ENCODE measurements around the gene HNRNPA1.
A peak's percentile ranks its signal among the peaks of the same experiment; 100 is the strongest.
"Not testable (repeated sequence)": the region's sequence is repeated elsewhere in the genome, so short reads cannot be mapped to it uniquely, and the experiment has no call there.

Gene HNRNPA1

GRCh38 chr12:54259194-54260011, 21.1 kb upstream of the HNRNPA1 start:
- DNase-seq, result peak; percentile 80 to 86
- no peak for TF ChIP-seq GATA1 (IDR thresholded peaks at IDR 0.05; ENCODE audit: low read depth, low read length)
- TF ChIP-seq POLR2A (IDR thresholded peaks at IDR 0.05; ENCODE audit: low read length), result peak; percentile 43

GRCh38 chr12:54261815-54262402, 18.6 kb upstream of the HNRNPA1 start:
- DNase-seq, result no peak
- TF ChIP-seq POLR2A (IDR thresholded peaks at IDR 0.05; ENCODE audit: low read length), result no peak
- no peak for TF ChIP-seq GATA1 (IDR thresholded peaks at IDR 0.05; ENCODE audit: low read depth, low read length)

DNA sequence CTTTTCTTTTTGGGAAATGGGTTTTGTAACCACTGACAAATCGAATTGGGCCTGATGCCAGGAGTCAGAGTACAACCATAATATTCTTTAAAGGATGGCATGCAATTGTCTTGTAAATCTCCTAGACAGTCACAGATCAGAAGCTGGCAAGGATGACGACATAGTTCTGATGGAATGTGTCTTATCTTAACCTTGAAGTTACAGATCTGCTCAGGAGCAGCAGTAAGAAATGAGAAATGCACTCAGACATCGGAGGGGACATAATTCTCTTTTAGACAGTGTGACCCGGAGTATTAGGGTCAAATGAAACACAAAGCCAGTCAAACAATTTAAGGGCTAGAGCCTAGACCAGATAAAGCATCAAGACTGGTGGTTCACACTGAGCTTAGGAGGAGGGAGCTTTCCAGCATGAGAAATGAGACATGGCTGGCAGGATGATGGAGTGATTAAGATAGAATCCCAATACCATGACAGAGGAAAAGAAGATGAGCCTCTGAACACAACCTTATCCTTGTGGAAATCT, 18.1 kb upstream of the HNRNPA1 start:
- TF ChIP-seq POLR2A (IDR thresholded peaks at IDR 0.05; ENCODE audit: low read length), result no peak
- DNase-seq, result peak; percentile 64 to 69

DNA sequence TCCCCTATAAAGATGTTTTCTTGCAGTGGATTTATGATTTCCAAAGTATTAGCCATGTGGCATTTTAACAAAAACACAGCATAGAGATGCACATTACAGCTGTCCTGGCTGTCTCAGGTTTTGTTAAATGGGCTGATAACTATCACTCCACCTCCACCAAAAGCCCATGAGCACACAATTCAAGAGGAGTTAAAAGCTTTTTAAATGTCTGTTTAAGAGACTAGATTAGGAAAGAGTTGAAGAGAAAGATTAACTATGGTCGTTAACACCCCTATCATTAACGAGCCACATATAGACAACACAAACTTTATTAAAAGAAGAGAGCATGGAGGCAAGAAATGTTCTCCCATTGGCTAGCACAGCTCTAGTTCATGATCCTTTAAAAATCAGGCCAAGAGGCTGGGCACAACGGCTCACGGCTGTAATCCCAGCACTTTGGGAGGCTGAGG, 15.1 kb upstream of the HNRNPA1 start:
- DNase-seq, result no peak
- TF ChIP-seq POLR2A (IDR thresholded peaks at IDR 0.05; ENCODE audit: low read length), result no peak
- TF ChIP-seq GATA1 (IDR thresholded peaks at IDR 0.05; ENCODE audit: low read depth, low read length), result no peak

- TF ChIP-seq POLR2A (IDR thresholded peaks at IDR 0.05; ENCODE audit: low read length) (no peak), GATA1 (IDR thresholded peaks at IDR 0.05; ENCODE audit: low read depth, low read length) (no peak)
- no peak for DNase-seq
Observed at GRCh38 chr12:54266852-54267251, 13.7 kb upstream of the HNRNPA1 start.

DNA sequence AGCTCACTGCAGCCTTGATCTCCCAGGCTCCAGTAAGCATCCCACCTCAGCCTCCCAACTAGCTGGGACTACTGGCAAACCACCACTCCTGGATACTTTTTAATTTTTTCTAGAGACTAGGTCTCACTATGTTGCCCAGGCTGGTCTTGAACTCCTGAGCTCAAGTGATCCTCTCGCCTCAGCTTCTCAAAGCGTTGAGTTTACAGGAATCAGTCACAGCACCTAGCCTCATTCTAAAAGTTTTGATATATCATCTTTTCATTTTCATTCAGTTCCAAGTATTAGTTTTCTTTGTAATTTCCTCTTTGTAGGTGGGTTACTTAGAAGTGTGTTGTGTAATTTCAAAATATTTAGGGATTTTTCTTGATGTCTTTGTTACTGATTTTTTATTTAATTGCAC, 10.2 kb upstream of the HNRNPA1 start:
- TF ChIP-seq POLR2A (IDR thresholded peaks at IDR 0.05; ENCODE audit: low read length), result no peak
- no peak for TF ChIP-seq GATA1 (IDR thresholded peaks at IDR 0.05; ENCODE audit: low read depth, low read length)
- DNase-seq, result no peak

DNA sequence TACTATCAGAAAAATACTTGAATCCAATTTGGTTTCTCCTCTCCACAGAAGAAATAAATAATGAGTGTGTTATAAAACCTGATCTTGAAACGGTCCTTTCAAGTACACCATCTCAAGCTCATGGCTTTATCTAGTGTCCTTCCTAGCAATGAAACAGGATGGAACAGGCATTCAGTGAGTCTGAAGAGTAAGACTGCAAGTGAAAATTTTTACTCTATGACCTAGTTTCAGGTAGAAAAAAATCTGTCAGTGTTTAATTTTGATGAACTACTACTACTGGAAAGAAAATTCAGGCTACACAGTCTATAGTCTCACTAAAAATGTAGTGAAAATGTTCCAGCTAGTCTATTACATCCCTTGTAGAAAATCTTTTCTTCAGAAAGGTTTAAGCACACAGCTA, 8.3 kb upstream of the HNRNPA1 start:
- no peak for TF ChIP-seq GATA1 (IDR thresholded peaks at IDR 0.05; ENCODE audit: low read depth, low read length)
- TF ChIP-seq POLR2A (IDR thresholded peaks at IDR 0.05; ENCODE audit: low read length), result no peak
- no peak for DNase-seq

DNA sequence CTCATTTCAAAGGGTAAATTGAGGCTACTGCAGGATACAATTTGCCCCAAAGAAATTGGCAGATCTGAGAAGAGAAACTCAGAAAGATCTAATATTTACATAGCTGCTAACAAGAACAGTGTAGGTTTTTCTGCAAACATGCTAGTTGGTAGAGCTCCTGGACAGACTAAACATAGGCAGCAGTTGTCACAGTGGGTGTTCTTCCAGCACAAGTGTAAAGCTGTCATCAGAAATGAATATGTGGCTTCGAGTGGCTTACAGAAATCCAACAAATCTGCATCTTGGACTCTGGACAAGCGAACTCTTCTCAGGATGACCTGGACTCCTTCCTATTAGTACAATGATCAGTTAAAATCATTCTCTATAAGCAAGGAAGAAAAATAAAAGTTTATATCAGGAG, 6.5 kb upstream of the HNRNPA1 start:
- TF ChIP-seq POLR2A (IDR thresholded peaks at IDR 0.05; ENCODE audit: low read length) (no peak), GATA1 (IDR thresholded peaks at IDR 0.05; ENCODE audit: low read depth, low read length) (no peak)
- DNase-seq, result no peak

DNA sequence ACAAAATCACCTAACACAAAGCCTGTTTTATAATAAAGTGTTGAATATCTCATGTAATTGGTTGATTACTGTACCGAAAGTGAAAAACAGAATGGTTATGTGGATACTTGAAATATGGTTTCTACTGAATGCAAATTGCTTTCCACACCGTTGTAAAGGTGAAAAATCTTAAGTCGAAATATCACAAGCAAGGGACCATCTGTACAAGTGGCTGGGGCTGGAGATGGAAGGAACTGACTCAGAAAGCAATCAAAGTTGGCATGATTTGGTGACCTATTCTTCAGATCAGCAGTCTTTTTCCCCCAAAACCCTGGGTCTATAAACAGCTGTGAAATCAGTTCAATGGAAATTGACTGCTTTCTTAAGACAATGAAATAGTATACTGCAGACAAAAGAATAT, 4.2 kb upstream of the HNRNPA1 start:
- no peak for DNase-seq
- TF ChIP-seq GATA1 (IDR thresholded peaks at IDR 0.05; ENCODE audit: low read depth, low read length), result no peak
- TF ChIP-seq POLR2A (IDR thresholded peaks at IDR 0.05; ENCODE audit: low read length), result no peak

DNA sequence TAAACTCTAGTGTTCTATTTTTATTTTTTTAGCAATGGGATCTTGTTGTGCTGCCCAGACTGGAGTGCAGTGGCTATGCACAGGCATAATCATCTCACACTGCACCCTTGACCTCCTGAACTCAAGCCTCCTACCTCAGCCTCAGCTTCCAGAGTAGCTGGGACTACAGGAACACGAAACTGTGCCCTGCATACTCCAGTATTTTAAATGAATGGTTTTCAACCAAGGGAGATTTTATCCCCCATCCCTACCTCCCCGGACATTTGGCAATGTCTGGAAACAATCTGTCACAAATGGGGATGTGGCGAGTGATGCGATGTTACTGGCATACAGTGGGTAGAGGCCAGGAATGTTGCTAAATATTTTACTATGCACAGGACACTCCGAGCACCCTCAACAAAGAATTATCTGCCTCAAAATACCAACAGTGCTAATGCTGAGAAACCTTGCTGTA, 2.7 kb upstream of the HNRNPA1 start:
- TF ChIP-seq POLR2A (IDR thresholded peaks at IDR 0.05; ENCODE audit: low read length) (no peak), GATA1 (IDR thresholded peaks at IDR 0.05; ENCODE audit: low read depth, low read length) (no peak)
- DNase-seq, result no peak

- TF ChIP-seq POLR2A (IDR thresholded peaks at IDR 0.05; ENCODE audit: low read length) (no peak), GATA1 (IDR thresholded peaks at IDR 0.05; ENCODE audit: low read depth, low read length) (no peak)
- DNase-seq, result no peak
Observed at GRCh38 chr12:54279227-54279631, 1.3 kb upstream of the HNRNPA1 start.

- peak; percentile 99 to 100 for DNase-seq
Observed at GRCh38 chr12:54279632-54280467, 676 bp upstream of the HNRNPA1 start, which contains the start of gene CBX5. TSS of gene CBX5 (minus strand) at chr12:54280122. CDS start at chr12:54257650, 22,472 bp downstream.

GRCh38 chr12:54281261-54281638, 724 bp downstream of the HNRNPA1 start:
- DNase-seq, result not testable (repeated sequence)

More at GRCh38 chr12:54279632-54280467, 676 bp upstream of the HNRNPA1 start, which contains the start of gene CBX5:
- TF ChIP-seq POLR2A (IDR thresholded peaks at IDR 0.05; ENCODE audit: low read length) (peak; percentile 93), GATA1 (IDR thresholded peaks at IDR 0.05; ENCODE audit: low read depth, low read length) (no peak)

- DNase-seq, result not testable (repeated sequence)
Observed at GRCh38 chr12:54281694-54282093, 1.2 kb downstream of the HNRNPA1 start.
